Measurements from ENCODE around the gene EPS15.

DNA sequence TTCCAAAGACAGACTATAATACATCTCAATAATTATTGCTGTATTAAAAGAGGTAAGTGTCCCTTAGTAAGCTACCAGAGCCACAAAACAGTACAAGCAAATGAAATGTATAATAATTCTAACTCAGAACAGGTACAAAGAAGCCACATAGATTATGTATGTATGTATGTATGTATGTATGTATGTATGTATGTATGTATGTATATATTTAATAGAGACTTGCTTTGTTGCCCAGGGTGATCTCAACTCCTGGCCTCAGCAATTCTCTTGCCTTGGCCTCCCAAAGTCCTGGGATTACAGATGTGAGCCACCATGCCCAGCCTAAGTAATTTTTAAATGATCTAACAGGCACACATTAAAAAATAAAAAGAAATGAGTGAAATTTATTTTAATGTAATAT, 86.9 kb downstream of the EPS15 start:
- TF ChIP-seq, protein P1, sequence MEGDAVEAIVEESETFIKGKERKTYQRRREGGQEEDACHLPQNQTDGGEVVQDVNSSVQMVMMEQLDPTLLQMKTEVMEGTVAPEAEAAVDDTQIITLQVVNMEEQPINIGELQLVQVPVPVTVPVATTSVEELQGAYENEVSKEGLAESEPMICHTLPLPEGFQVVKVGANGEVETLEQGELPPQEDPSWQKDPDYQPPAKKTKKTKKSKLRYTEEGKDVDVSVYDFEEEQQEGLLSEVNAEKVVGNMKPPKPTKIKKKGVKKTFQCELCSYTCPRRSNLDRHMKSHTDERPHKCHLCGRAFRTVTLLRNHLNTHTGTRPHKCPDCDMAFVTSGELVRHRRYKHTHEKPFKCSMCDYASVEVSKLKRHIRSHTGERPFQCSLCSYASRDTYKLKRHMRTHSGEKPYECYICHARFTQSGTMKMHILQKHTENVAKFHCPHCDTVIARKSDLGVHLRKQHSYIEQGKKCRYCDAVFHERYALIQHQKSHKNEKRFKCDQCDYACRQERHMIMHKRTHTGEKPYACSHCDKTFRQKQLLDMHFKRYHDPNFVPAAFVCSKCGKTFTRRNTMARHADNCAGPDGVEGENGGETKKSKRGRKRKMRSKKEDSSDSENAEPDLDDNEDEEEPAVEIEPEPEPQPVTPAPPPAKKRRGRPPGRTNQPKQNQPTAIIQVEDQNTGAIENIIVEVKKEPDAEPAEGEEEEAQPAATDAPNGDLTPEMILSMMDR (IDR thresholded peaks at IDR 0.05), result no peak
- no peak for TF ChIP-seq EP300 (IDR thresholded peaks at IDR 0.05)

Data from stomach (tissue), 4 donors.